Vagina (tissue), 2 donors: Measurements from ENCODE around the gene ROR2. TPM values are rescaled to one million over a fixed set of nuclear protein-coding genes. Genes with fewer than 3 reads are reported as not detected.
A peak's percentile ranks its signal among the peaks of the same experiment; 100 is the strongest.

Experiments
- DNase-seq, 2 donors: peaks; one replicate each; pipeline ENCODE4 v3.0.0-alpha.2; 2017; ENCODE audit errors: extremely low spot score in 2 of 2
- H3K27ac ChIP-seq: fragments of 200-600 bp; sonication (generic); one replicate; pipeline ENCODE4 v1.5.1; 2019
- H3K27me3 ChIP-seq: fragments of 200-600 bp; sonication (generic); one replicate; pipeline ENCODE4 v1.5.1; 2019
- H3K36me3 ChIP-seq, 2 donors: fragments of 200-600 bp; sonication (generic); one replicate each; pipeline ENCODE4 v1.5.1; 2017 to 2019
- H3K4me1 ChIP-seq: fragments of 200-600 bp; sonication (generic); one replicate; pipeline ENCODE4 v1.5.1; 2019
- H3K4me3 ChIP-seq, 2 donors: fragments of 200-600 bp; sonication (generic); 1 replicate in 1 of 2; 2 replicates in 1 of 2; pipeline ENCODE4 v1.5.1; 2016 to 2019
- H3K9me3 ChIP-seq: fragments of 200-600 bp; sonication (generic); one replicate; pipeline ENCODE4 v1.5.1; 2019
- CTCF ChIP-seq, 3 experiments: fragments of 450-650 bp in 2 of 3; fragments of 200-600 bp in 1 of 3; sonication (generic) in 1 of 3; IDR thresholded peaks; one replicate each; pipeline ENCODE4 v1.5.1; 2017 to 2019; ENCODE audit warnings: antibody characterized with exemption in 3 of 3, mild to moderate bottlenecking in 2 of 3, moderate library complexity in 2 of 3
- POLR2A ChIP-seq, 2 donors: fragments of 450-650 bp; IDR thresholded peaks; one replicate each; pipeline ENCODE4 v1.6.1; 2017; ENCODE audit warnings: antibody characterized with exemption in 2 of 2, mild to moderate bottlenecking in 2 of 2, moderate library complexity in 2 of 2
- POLR2AphosphoS5 ChIP-seq, 2 donors: sonication (generic); formaldehyde crosslinking; IDR thresholded peaks; one replicate each; pipeline ENCODE4 v1.9.0; 2017; ENCODE audit warnings: antibody characterized with exemption in 2 of 2, mild to moderate bottlenecking in 2 of 2, low read depth in 1 of 2; ENCODE audit not compliant: insufficient read depth in 1 of 2
- intact Hi-C: fragments of 100-400 bp; cut with DNase I; formaldehyde crosslinking; loops from one replicate; pipeline ENCODE4 v1.15.1; 2023
- total RNA-seq: library from RNA; depleted of rRNA; stranded (reverse); fragments of >200 nt; gene quantifications from one replicate; pipeline ENCODE4 v1.2.3, GENCODE V29; 2016

The ROR2 gene
- total RNA-seq, 1 donor from 2014 or later: 22.3 TPM

GRCh38 chr9:91817106-91817492, 132.9 kb downstream of the ROR2 start:
- TF ChIP-seq CTCF (IDR thresholded peaks at IDR 0.05): no peak
- no peak for TF ChIP-seq POLR2A (IDR thresholded peaks at IDR 0.05)
- TF ChIP-seq POLR2AphosphoS5 (IDR thresholded peaks at IDR 0.05; ENCODE audit: insufficient read depth in 1 of 2, low read depth in 1 of 2): no peak
- peaks cover 27% of the 10 kb centered on the region for H3K4me1 ChIP-seq
- no peaks in the 10 kb centered on the region for H3K27me3 ChIP-seq
- H3K9me3 ChIP-seq: no peaks in the 10 kb centered on the region
- H3K4me3 ChIP-seq: peak overlapping the region in 1 of 2 donors; percentile 18
- intact Hi-C loops: no loop called here
- no peaks in the 10 kb centered on the region for H3K36me3 ChIP-seq
- H3K27ac ChIP-seq: peak overlapping the region; percentile 75
- DNase-seq: no peak

- peak overlapping the region; percentile 75 for H3K27ac ChIP-seq
- DNase-seq: no peak
- TF ChIP-seq POLR2AphosphoS5 (IDR thresholded peaks at IDR 0.05; ENCODE audit: insufficient read depth in 1 of 2, low read depth in 1 of 2) (no peak), CTCF (IDR thresholded peaks at IDR 0.05) (no peak)
Measured at GRCh38 chr9:91816356-91816755, 133.7 kb downstream of the ROR2 start.

GRCh38 chr9:91815896-91816295, 134.1 kb downstream of the ROR2 start:
- no peaks in the 10 kb centered on the region for H3K27me3 ChIP-seq
- intact Hi-C loops: no loop called here
- no peak overlapping the region for H3K4me3 ChIP-seq
- peaks cover 20% of the 10 kb centered on the region for H3K4me1 ChIP-seq
- H3K36me3 ChIP-seq: no peaks in the 10 kb centered on the region
- H3K9me3 ChIP-seq: no peaks in the 10 kb centered on the region
- no peak for TF ChIP-seq POLR2A (IDR thresholded peaks at IDR 0.05)
- no peak for TF ChIP-seq CTCF (IDR thresholded peaks at IDR 0.05)
- TF ChIP-seq POLR2AphosphoS5 (IDR thresholded peaks at IDR 0.05; ENCODE audit: insufficient read depth in 1 of 2, low read depth in 1 of 2): no peak
- no peak for DNase-seq
- peak overlapping the region; percentile 75 for H3K27ac ChIP-seq

More at GRCh38 chr9:91816356-91816755, 133.7 kb downstream of the ROR2 start:
- no peaks in the 10 kb centered on the region for H3K27me3 ChIP-seq
- intact Hi-C loops: no loop called here
- no peak overlapping the region for H3K4me3 ChIP-seq
- H3K9me3 ChIP-seq: no peaks in the 10 kb centered on the region
- no peaks in the 10 kb centered on the region for H3K36me3 ChIP-seq
- H3K4me1 ChIP-seq: peaks cover 24% of the 10 kb centered on the region

- no peak for DNase-seq
- Histone ChIP-seq H3K27ac (no peak overlapping the region), H3K27me3 (no peaks in the 10 kb centered on the region), H3K36me3 (no peaks in the 10 kb centered on the region), H3K4me1 (peaks cover 22% of the 10 kb centered on the region), H3K4me3 (no peak overlapping the region), H3K9me3 (no peaks in the 10 kb centered on the region)
- intact Hi-C loops: no loop called here
- TF ChIP-seq CTCF (IDR thresholded peaks at IDR 0.05) (no peak), POLR2A (IDR thresholded peaks at IDR 0.05) (no peak), POLR2AphosphoS5 (IDR thresholded peaks at IDR 0.05; ENCODE audit: insufficient read depth in 1 of 2, low read depth in 1 of 2) (no peak)
Measured at GRCh38 chr9:91814753-91815152, 135.3 kb downstream of the ROR2 start.

GRCh38 chr9:91814201-91814600, 135.8 kb downstream of the ROR2 start:
- intact Hi-C loops: no loop called here
- H3K36me3 ChIP-seq: no peaks in the 10 kb centered on the region
- DNase-seq: no peak
- no peak overlapping the region for H3K4me3 ChIP-seq
- H3K27ac ChIP-seq: no peak overlapping the region
- no peaks in the 10 kb centered on the region for H3K27me3 ChIP-seq
- peaks cover 27% of the 10 kb centered on the region for H3K4me1 ChIP-seq
- H3K9me3 ChIP-seq: no peaks in the 10 kb centered on the region
- TF ChIP-seq POLR2AphosphoS5 (IDR thresholded peaks at IDR 0.05; ENCODE audit: insufficient read depth in 1 of 2, low read depth in 1 of 2) (no peak), CTCF (IDR thresholded peaks at IDR 0.05) (no peak)
